HG02970 (cell line): ENCODE results near the gene ZNF232.
"Not testable (repeated sequence)": the region's sequence is repeated elsewhere in the genome, so short reads cannot be mapped to it uniquely, and the experiment has no call there.

Experiments
- ATAC-seq: cut with Tn5 transposase; IDR thresholded peaks from one replicate; pipeline ENCODE4 v1.9.1; 2021; ENCODE audit warnings: mild to moderate bottlenecking, moderate library complexity, moderate number of reproducible peaks; ENCODE audit not compliant: unreplicated experiment, low FRiP score

The ZNF232 gene

DNA sequence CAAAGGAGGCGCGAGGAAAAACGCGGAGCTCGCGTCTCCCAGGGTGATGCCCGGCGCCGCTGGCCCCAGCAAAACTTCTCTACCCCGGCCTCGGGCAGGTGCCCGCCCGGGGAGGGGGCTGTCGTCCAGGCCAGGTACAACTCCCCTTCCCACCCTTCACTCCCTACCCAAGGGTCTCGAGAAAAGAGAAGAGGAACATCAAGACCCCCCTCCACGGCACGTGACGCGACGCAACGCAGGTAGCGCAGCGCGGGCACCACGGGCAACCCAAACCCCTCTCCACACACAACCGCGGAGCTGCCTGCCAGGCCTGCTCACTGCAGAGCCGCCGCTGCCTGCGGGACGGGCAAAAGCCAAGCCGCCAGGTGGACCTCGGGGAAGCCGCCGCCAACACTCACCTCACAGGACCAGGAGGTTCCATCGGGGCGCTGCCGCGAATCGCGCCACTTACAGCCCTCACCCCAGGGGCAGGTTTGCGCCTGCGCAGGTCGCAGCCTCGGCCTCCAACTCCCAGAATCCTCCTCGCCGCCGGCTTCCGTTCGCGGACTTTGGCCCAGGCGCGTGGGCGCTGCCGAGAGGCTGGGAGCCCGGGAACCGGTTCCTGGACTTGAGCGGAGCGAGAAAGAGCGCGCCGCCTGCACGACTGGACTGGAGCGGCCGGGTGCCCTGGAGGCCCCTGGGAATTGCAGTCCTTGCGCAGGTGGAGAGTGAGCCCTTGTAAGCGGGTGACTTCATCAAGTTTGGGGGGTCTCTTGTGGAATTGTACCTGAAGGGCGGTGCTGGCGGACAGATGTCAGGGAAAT is at the start of gene ZNF232:
ZNF232 (minus strand) TSS at position 477 of the 803 bp plus-strand sequence; CDS start at position 421, 56 bp downstream.
- peak; percentile 87 for ATAC-seq

DNA sequence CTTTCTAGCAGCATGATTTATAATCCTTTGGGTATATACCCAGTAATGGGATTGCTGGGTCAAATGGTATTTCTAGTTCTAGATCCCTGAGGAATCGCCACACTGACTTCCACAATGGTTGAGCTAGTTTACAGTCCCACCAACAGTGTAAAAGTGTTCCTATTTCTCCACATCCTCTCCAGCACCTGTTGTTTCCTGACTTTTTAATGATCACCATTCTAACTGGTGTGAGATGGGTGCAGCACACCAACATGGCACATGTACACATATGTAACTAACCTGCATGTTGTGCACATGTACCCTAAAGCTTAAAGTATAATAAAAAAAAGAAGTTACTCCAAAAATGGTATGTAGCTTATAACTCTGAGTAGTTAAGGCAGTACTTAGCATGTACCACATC is 49.0 kb upstream of the ZNF232 start:
- ATAC-seq: not testable (repeated sequence)

DNA sequence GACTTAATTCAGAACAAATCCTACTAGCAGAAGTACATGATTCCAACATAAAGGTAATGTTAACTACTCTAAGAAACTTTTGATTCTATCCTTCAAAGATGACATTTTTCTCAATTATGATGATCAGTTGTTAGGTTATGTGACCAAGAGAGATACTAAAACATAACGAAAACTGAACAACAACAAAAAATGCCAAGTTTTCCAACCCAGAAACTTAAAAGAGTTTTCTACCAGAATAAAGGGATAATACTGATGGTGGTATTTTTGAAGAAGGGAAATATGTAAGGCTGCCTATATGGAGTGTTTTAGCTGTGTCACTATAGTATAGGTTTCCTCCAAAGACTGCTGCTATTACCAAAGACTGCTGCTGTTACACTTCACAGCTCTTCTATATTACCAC is 34.4 kb upstream of the ZNF232 start:
- not testable (repeated sequence) for ATAC-seq

GRCh38 chr17:5142877-5143276 is 31.2 kb upstream of the ZNF232 start:
- not testable (repeated sequence) for ATAC-seq

DNA sequence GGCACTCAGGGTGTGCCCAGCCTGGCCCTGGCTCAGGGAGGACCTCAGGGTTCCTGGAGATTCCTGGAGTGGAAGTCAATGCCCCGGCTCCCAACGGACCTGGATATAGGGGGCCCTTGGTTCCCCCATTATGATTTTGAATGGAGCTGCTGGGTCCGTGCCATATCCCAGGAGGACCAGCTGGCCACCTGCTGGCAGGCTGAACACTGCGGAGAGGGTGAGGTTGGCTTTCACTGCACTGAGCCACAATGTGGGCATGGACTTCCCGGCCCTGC is 27.7 kb upstream of the ZNF232 start:
- ATAC-seq: no peak

GRCh38 chr17:5138616-5139457 is 27.2 kb upstream of the ZNF232 start:
- ATAC-seq: no peak

GRCh38 chr17:5138198-5138544 is 26.5 kb upstream of the ZNF232 start:
- ATAC-seq: not testable (repeated sequence)

DNA sequence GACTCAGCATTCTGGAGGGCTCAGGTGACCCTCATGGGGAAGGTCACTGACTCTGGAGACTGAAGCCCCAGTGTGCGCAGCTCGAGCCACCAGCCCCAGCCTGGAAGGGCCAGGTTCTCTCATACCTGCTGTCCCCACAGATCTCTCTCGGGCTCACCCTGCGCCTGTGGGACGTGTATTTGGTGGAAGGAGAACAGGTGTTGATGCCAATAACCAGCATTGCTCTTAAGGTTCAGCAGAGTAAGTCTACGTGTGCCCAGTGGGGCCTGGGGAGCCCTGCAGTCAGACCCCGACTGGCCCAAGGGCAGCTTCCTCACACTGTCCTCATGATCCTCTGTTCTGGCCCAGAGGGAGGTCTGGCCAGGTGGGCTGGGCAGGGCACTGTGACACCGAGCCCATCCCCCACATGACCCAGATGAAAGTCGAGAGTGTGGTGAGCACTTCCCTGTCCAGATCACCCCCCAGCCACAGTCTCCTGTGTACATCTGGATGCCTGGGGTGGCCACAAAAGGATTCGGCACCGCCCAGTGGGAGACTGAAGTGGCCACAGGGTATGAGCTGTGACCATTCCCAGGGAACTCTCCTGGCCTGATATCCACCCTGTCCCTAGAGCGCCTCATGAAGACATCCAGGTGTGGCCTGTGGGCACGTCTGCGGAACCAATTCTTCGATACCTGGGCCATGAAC is 26.0 kb upstream of the ZNF232 start:
- not testable (repeated sequence) for ATAC-seq

GRCh38 chr17:5136580-5137412 is 25.1 kb upstream of the ZNF232 start:
- ATAC-seq: not testable (repeated sequence)

DNA sequence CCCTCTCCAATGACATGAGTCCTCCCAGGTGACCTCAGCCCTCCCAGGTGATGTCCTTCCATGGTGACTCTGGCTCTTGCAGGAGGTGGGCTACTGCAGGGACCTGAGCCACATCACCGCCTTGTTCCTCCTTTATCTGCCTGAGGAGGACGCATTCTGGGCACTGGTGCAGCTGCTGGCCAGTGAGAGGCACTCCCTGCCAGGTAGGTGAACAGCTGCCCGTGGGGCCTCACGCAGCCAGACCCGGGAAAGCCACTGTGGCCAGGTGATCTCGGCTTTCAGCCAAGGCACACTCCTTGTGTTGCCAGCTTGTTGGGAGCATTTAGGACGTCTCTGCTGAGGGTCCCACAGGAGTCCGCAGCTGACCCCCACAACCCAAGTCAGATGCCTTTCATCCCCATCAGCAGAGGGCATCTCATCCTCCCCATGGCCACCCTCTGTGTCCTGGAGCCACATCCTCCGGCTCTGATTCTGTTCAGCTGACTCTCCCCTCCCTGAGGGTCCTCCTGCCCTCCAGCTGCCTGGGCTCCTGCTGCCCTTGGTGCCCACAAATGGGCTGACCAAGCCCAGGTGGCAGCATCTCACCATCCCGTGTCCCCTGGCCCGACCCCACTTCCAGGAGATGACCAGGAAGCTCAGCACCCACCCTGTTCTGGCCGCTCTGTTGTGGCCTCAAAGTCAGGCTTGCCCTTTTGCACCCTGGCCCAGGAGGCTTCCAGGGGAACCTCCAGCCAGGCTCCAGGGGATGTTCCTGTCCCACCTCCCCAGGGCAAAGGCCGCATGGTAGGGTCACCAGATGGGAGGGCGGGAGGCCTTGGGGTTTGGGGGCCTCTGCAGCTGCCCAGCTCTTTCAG is 24.3 kb upstream of the ZNF232 start:
- no peak for ATAC-seq

- not testable (repeated sequence) for ATAC-seq
Observed at GRCh38 chr17:5135131-5135712, 23.5 kb upstream of the ZNF232 start.

GRCh38 chr17:5134571-5134970 is 22.9 kb upstream of the ZNF232 start:
- ATAC-seq: not testable (repeated sequence)

GRCh38 chr17:5133961-5134360 is 22.3 kb upstream of the ZNF232 start:
- not testable (repeated sequence) for ATAC-seq

- no peak for ATAC-seq
Observed at GRCh38 chr17:5133311-5133710, 21.6 kb upstream of the ZNF232 start.

DNA sequence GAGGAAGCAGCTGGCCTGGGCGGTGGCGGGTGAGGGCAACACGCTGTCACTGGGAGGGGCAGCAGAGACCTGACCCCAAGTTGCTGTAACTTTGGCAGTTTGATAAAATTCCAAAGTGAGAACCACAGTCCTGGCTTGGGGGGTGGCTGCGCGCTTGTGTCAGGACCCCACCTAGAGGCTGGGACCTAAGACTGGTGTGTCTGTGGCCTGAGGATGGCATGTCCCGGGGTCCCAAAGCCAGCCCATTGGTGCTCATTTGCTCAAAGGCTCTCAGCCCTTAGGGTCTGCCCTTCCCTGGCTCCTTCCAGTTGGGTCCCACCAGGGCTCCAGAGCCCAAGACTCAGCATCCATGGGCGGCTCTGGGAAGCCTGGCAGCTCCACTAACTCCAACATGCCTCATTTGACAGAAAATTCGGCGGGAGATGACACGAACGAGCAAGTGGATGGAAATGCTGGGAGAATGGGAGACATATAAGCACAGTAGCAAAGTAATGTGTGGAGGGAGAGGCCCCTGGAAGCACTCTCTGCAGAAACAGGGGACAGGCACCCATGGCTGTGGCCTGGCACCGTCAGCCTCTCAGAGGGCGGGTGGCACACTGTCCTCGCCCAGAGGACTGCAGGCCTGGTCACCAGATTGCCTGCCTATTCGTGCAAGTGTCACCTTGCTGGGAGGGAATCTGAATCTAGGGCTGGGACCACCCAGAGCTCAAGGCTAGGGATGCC is 21.0 kb upstream of the ZNF232 start:
- ATAC-seq: not testable (repeated sequence)

DNA sequence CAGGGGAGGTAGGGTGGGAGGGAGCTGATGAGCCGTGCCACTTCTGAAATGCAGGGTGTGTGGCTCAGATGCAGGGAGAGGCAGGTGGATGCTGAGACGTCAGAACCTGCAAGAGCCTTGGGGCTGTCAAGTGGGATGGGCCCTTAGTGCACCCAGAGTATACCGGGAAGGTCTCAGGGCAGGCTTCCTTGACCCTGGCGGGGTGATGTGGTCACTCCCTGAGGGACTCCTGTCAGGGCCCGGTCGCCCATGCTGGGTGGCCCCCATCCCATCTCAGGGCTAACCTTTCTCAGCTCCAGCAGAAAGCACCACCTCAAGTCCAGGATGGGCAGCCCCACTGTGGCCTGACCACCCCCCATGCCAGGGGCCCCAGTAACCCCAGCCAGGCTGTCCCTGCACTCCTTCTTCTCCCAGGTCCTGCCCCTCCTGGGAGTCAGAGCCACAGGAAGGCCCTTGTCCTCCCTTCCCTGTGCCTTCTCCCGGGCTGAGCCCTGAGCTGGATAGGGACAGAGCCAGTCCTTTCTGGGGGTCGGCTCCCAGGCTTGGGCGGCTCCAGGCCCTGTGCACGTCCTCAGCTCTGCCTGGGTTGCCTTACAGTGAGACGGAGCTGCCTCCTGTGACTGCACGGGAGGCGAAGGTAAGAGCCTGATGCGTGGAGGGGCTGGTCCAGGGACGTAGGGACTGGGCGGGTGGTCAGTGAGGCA is 20.3 kb upstream of the ZNF232 start:
- not testable (repeated sequence) for ATAC-seq

DNA sequence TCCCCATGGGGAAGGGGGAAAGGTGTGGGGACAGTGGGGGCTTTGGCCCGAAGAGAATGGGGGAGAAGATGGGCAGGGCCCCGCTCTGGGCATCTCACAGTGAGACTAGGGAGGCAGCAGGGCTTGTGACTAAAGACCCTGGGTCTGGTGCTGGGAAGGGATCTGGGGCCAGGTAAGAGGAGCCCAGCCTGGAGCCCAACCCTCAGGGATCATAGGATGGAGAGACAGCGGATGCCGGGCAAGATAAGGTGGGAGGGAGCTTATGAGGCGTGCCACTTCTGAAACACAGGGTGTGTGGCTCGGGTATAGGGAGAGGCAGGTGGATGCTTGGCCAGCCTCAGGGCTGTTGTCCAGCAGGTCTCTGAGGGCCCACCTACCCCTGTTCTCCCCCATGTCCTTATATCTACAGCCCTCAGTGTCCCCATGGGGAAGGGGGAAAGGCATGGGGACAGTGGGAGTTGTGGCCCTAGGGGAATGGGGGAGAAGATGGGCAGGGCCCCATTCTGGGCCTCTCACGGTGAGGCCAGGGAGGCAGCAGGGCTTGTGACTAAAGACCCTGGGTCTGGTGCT is 19.6 kb upstream of the ZNF232 start:
- ATAC-seq: no peak
